ENCODE measurements around the gene SMIM24.

SMIM24 gene

GRCh38 chr19:3474010-3474409, 6.3 kb downstream of the SMIM24 start:
- DNase-seq (ENCODE audit: low read depth) = no peak
- H3K4me3 ChIP-seq (ENCODE audit: low read depth, low read length) = no peak overlapping the region
- TF ChIP-seq CTCF (IDR thresholded peaks at IDR 0.05; ENCODE audit: low read depth, low read length, missing control alignments) = no peak
- in situ Hi-C loops (cut with HindIII; ENCODE audit: low sequenced_read_pairs) = no loop called here

DNA sequence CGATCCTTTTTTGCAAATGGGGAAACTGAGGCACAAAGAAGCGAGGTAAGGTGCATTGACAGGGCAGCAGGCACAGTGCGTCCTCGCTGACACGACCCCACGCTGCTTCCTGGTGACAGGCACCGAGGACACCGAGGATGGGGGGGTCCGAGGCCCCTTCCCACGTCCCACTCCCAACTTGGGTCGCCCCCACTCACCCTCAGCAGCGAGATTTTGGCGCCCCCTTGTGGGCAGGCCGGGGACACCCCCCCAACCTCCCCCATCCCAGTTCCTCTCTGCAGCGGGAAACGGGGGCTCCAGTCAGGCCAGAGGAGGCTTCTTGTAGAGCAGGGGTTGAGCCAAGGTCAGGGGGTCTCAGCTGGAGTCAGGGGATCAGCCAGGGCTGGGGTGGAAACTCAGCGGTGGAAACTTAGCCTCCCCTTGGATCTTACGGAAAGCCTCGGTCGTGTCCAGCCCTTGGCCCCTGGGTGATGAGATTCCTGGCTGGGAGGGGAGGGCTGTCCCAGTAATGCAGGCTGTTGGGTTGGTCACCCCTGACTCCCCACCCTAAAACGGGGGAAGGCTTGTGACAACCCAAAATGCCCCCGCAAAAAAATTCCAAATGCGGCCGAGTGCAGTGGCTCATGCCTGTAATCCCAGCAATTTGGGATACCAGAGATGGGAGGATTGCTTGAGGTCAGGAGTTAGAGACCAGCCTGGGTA, 8.2 kb downstream of the SMIM24 start:
- in situ Hi-C loops (cut with HindIII; ENCODE audit: low sequenced_read_pairs) = no loop called here
- DNase-seq (ENCODE audit: low read depth) = no peak
- H3K4me3 ChIP-seq (ENCODE audit: low read depth, low read length) = no peak overlapping the region
- peak; percentile 89 for TF ChIP-seq CTCF (IDR thresholded peaks at IDR 0.05; ENCODE audit: low read depth, low read length, missing control alignments)

DNA sequence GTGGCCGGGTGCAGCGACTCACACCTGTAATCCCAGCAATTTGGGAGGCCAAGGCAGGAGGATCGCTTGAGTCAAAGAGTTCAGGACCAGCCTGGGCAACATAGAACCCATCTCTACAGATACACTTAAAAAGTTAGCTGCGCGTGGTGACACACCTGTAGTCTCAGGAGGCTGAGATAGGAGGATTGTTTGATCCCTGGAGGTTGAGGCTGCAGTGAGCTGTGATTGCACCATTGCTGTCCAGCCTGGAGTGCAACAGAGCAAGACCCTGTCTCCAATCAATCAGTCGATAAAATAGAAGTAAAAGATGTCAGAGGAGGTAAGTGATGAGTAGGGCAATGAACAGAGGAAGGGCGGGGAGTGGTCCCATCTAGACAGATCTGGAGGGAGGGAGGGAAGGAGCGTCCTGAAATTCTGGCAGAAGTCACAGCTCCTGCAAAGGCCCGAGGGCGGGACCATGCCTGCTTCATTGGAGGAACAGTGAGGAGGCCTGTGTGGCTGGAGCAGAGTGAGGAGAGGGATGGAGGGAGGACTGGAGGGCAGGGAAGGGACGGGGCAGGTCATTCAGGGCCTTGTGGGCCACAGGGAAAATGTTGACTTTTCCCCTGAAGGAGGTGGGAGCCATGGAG, 9.7 kb downstream of the SMIM24 start:
- H3K4me3 ChIP-seq (ENCODE audit: low read depth, low read length) = no peak overlapping the region
- in situ Hi-C loops (cut with HindIII; ENCODE audit: low sequenced_read_pairs) = no loop called here

DNA sequence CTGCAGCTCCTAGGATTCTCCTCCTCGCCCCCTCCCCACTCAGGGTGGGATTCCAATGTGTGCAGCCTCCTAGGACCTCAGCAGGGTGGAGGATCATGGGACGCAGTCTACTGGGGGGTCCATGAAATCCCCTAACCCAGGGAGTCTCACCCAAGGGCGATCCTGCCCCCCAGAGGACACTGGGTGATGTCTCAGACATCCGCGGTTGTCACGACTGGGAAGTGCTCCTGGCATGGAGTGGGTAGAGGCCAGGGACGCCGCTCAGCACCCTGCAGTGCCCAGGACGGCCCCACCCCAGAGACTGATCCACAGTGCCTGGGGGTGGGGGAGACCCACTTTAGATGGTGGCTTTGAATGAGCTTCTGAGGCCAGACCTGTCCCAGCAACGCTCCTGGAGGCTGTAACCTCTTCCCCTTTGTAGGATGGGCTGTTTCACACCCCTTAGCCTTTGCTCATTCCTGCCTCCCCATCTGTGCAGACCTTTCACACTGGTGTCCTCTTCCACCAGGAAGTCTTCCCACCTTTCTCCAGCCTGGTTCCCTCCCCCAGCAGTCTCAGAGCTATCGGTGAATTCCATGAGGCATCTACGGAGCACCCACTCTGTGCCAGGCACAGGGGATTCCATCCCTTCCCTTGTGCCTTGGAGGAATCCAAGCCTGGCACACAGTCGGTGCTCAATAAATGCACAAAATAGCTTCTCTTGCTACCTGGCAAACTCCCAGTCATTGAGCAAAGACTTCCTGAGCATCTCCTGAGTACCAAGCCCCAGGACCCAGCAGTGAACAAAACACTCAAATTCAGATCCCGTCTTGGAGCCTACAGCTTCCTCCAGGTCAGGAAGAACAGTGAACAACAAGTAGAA, 10.5 kb downstream of the SMIM24 start:
- no peak for DNase-seq (ENCODE audit: low read depth)
- no peak for TF ChIP-seq CTCF (IDR thresholded peaks at IDR 0.05; ENCODE audit: low read depth, low read length, missing control alignments)
- in situ Hi-C loops (cut with HindIII; ENCODE audit: low sequenced_read_pairs) = loop anchor here (10.0 kb wide), 1 partner anchor 145 kb away; no protein-coding TSS in a partner anchor
- H3K4me3 ChIP-seq (ENCODE audit: low read depth, low read length) = no peak overlapping the region

More for the DNA sequence above, 9.7 kb downstream of the SMIM24 start:
- TF ChIP-seq CTCF (IDR thresholded peaks at IDR 0.05; ENCODE audit: low read depth, low read length, missing control alignments) = no peak
- no peak for DNase-seq (ENCODE audit: low read depth)

GRCh38 chr19:3468211-3468610, 12.1 kb downstream of the SMIM24 start:
- in situ Hi-C loops (cut with HindIII; ENCODE audit: low sequenced_read_pairs) = loop anchor here (10.0 kb wide), 1 partner anchor 143 kb away; no protein-coding TSS in a partner anchor
- no peak for TF ChIP-seq CTCF (IDR thresholded peaks at IDR 0.05; ENCODE audit: low read depth, low read length, missing control alignments)
- no peak for DNase-seq (ENCODE audit: low read depth)
- H3K4me3 ChIP-seq (ENCODE audit: low read depth, low read length) = no peak overlapping the region

- no peak for DNase-seq (ENCODE audit: low read depth)
- in situ Hi-C loops (cut with HindIII; ENCODE audit: low sequenced_read_pairs) = loop anchor here (10.0 kb wide), 1 partner anchor 143 kb away; no protein-coding TSS in a partner anchor
- TF ChIP-seq CTCF (IDR thresholded peaks at IDR 0.05; ENCODE audit: low read depth, low read length, missing control alignments) = no peak
- H3K4me3 ChIP-seq (ENCODE audit: low read depth, low read length) = no peak overlapping the region
These were observed 12.7 kb downstream of the SMIM24 start for GRCh38 chr19:3467437-3468198.

All from astrocyte of the cerebellum (primary cell).